MCF 10A (cell line): ENCODE data around the gene LMCD1. TPM values are rescaled to one million over a fixed set of nuclear protein-coding genes. Genes with fewer than 3 reads are reported as not detected.

Source experiments
- BruUV-seq: library from RNA; stranded (reverse); fragments of 400-500 nt; replicated peaks from 2 replicates; lab custom pipeline; 2021; lab: Mats Ljungman, UMichigan
- CTCF ChIA-PET: fragments of 300-600 bp; sonication (Branson Sonifier 250); formaldehyde crosslinking; extraction: SDS; loops from one replicate; lab custom pipeline; 2021; ENCODE audit warnings: antibody characterized with exemption, inconsistent platforms; lab: Yijun Ruan, JAX
- POLR2A ChIA-PET: fragments of 300-600, 350-650 bp; sonication (Branson Sonifier 250); formaldehyde crosslinking; extraction: SDS; loops from one replicate; lab custom pipeline; 2020; ENCODE audit warnings: antibody characterized with exemption, inconsistent platforms; lab: Yijun Ruan, JAX
- DNase-seq: peaks from one replicate; pipeline ENCODE4 v3.0.0-alpha.2; 2018; ENCODE audit not compliant: unreplicated experiment
- H3K27ac Mint-ChIP-seq: one replicate; pipeline ENCODE4 v1.8.0; 2022; ENCODE audit warnings: mild to moderate bottlenecking, low read depth, mixed read lengths; ENCODE audit not compliant: unreplicated experiment
- H3K27me3 Mint-ChIP-seq: one replicate; pipeline ENCODE4 v1.8.0; 2022; ENCODE audit warnings: mixed read lengths; ENCODE audit not compliant: insufficient read depth, unreplicated experiment
- H3K36me3 Mint-ChIP-seq: one replicate; pipeline ENCODE4 v1.8.0; 2022; ENCODE audit warnings: mild to moderate bottlenecking, moderate library complexity, mixed read lengths; ENCODE audit not compliant: insufficient read depth, unreplicated experiment
- H3K4me1 Mint-ChIP-seq: one replicate; pipeline ENCODE4 v1.8.0; 2022; ENCODE audit warnings: mixed read lengths; ENCODE audit not compliant: insufficient read depth, unreplicated experiment
- H3K4me3 Mint-ChIP-seq: one replicate; pipeline ENCODE4 v1.8.0; 2022; ENCODE audit warnings: mild to moderate bottlenecking, moderate library complexity, mixed read lengths; ENCODE audit not compliant: unreplicated experiment
- H3K9me3 Mint-ChIP-seq: one replicate; pipeline ENCODE4 v1.8.0; 2022; ENCODE audit warnings: mixed read lengths; ENCODE audit not compliant: unreplicated experiment
- CTCF ChIP-seq: fragments of 200-600 bp; IDR thresholded peaks from one replicate; pipeline ENCODE4 v1.8.0; 2022; ENCODE audit warnings: antibody characterized with exemption, mild to moderate bottlenecking; ENCODE audit not compliant: unreplicated experiment
- intact Hi-C: fragments of 100-400 bp; cut with micrococcal nuclease; formaldehyde crosslinking; loops from 2 replicates; pipeline ENCODE4 v1.14.1; 2022
- total RNA-seq: library from RNA; stranded (reverse); gene quantifications from 2 replicates; pipeline ENCODE4 v1.2.3, GENCODE V29; 2022

Gene LMCD1
- total RNA-seq, 1 experiment from 2014 or later: 0.63 TPM

GRCh38 chr3:8458711-8459110 lies 42.9 kb upstream of the LMCD1 start:
- H3K4me1 Mint-ChIP-seq: peaks cover 8% of the 10 kb centered on the region
- BruUV-seq: no TSS peak
- H3K27me3 Mint-ChIP-seq: no peaks in the 10 kb centered on the region
- intact Hi-C loops: no loop called here
- DNase-seq: no peak
- no peak for TF ChIP-seq CTCF
- no peaks in the 10 kb centered on the region for H3K36me3 Mint-ChIP-seq
- H3K4me3 Mint-ChIP-seq: no peak overlapping the region
- H3K9me3 Mint-ChIP-seq: peaks cover 3% of the 10 kb centered on the region
- ChIA-PET POLR2A (no interaction called here), CTCF (interaction anchor here (0.8 to 2.4 kb wide), 5 partner anchors 12 to 164 kb away, joined by 3 to 11 read pairs (median 4); no protein-coding TSS in a partner anchor)
- H3K27ac Mint-ChIP-seq: no peak overlapping the region

GRCh38 chr3:8460050-8460708 lies 41.4 kb upstream of the LMCD1 start:
- ChIA-PET POLR2A (no interaction called here), CTCF (interaction anchor here (0.6 to 2.4 kb wide), 3 partner anchors 12 to 568 kb away, joined by 3 to 11 read pairs (median 4); no protein-coding TSS in a partner anchor)
- H3K27me3 Mint-ChIP-seq: no peaks in the 10 kb centered on the region
- no peak overlapping the region for H3K4me3 Mint-ChIP-seq
- no TSS peak for BruUV-seq
- no peaks in the 10 kb centered on the region for H3K36me3 Mint-ChIP-seq
- intact Hi-C loops: no loop called here
- TF ChIP-seq CTCF: no peak
- H3K4me1 Mint-ChIP-seq: peaks cover 8% of the 10 kb centered on the region
- peaks cover 7% of the 10 kb centered on the region for H3K9me3 Mint-ChIP-seq
- DNase-seq: no peak
- no peak overlapping the region for H3K27ac Mint-ChIP-seq

GRCh38 chr3:8460815-8461456 lies 40.7 kb upstream of the LMCD1 start:
- TF ChIP-seq CTCF: no peak
- BruUV-seq: no TSS peak
- H3K27ac Mint-ChIP-seq: peak overlapping the region; percentile 61
- H3K4me1 Mint-ChIP-seq: peaks cover 8% of the 10 kb centered on the region
- DNase-seq: peak; percentile 45
- H3K9me3 Mint-ChIP-seq: peaks cover 7% of the 10 kb centered on the region
- ChIA-PET POLR2A (no interaction called here), CTCF (interaction anchor here (2.4 kb wide), 1 partner anchor 19 kb away, joined by 11 read pairs; no protein-coding TSS in a partner anchor)
- H3K36me3 Mint-ChIP-seq: no peaks in the 10 kb centered on the region
- H3K27me3 Mint-ChIP-seq: no peaks in the 10 kb centered on the region
- H3K4me3 Mint-ChIP-seq: no peak overlapping the region
- intact Hi-C loops: no loop called here

- CTCF ChIA-PET: no interaction called here
- H3K27me3 Mint-ChIP-seq: no peaks in the 10 kb centered on the region
- H3K36me3 Mint-ChIP-seq: no peaks in the 10 kb centered on the region
- peaks cover 14% of the 10 kb centered on the region for H3K4me1 Mint-ChIP-seq
- BruUV-seq: no TSS peak
- H3K4me3 Mint-ChIP-seq: no peak overlapping the region
- H3K9me3 Mint-ChIP-seq: peaks cover 7% of the 10 kb centered on the region
- no peak for TF ChIP-seq CTCF
- H3K27ac Mint-ChIP-seq: no peak overlapping the region
- POLR2A ChIA-PET: no interaction called here
- DNase-seq: no peak
- intact Hi-C loops: no loop called here
These were observed 37.0 kb upstream of the LMCD1 start for GRCh38 chr3:8464668-8465067.
